Activated CD8-positive, alpha-beta T cell treated with anti-CD3 and anti-CD28 coated beads for 36 hours (primary cell): ENCODE measurements around the gene SRPRB. TPM values are rescaled to one million over a fixed set of nuclear protein-coding genes. Genes with fewer than 3 reads are reported as not detected.

ENCODE experiments used
- ATAC-seq: fragments of 200-7000 bp; cut with Tn5 transposase; one replicate; pipeline ENCODE4 v1.10.0; 2021; ENCODE audit warnings: mild to moderate bottlenecking, moderate library complexity
- CTCF ChIA-PET: fragments of 350-600 bp; sonication (Branson Sonifier 250); formaldehyde crosslinking; loops from one replicate; lab custom pipeline; 2021; ENCODE audit warnings: antibody characterized with exemption; lab: Charles Lee
- POLR2A ChIA-PET: fragments of 350-600 bp; sonication (Branson Sonifier 250); formaldehyde crosslinking; loops from one replicate; lab custom pipeline; 2021; ENCODE audit warnings: antibody characterized with exemption; lab: Charles Lee
- DNase-seq: peaks from one replicate; pipeline ENCODE4 v3.0.0-alpha.2; 2020
- H3K27ac Mint-ChIP-seq: one replicate; pipeline ENCODE4 v1.8.0; 2021; ENCODE audit warnings: mild to moderate bottlenecking, mixed read lengths
- H3K27me3 Mint-ChIP-seq: one replicate; pipeline ENCODE4 v1.8.0; 2021; ENCODE audit warnings: mixed read lengths
- H3K36me3 Mint-ChIP-seq: one replicate; pipeline ENCODE4 v1.8.0; 2021; ENCODE audit warnings: low read depth, mixed read lengths
- H3K4me1 Mint-ChIP-seq: one replicate; pipeline ENCODE4 v1.8.0; 2021; ENCODE audit warnings: low read depth, mixed read lengths
- H3K4me3 Mint-ChIP-seq: one replicate; pipeline ENCODE4 v1.8.0; 2021; ENCODE audit warnings: mild to moderate bottlenecking, moderate library complexity, mixed read lengths
- H3K9me3 Mint-ChIP-seq: one replicate; pipeline ENCODE4 v1.8.0; 2021; ENCODE audit warnings: mixed read lengths
- CTCF ChIP-seq: fragments of 200-600 bp; IDR thresholded peaks from one replicate; pipeline ENCODE4 v1.8.0; 2022; ENCODE audit warnings: antibody characterized with exemption, mild to moderate bottlenecking
- intact Hi-C: fragments of 100-400 bp; cut with micrococcal nuclease; formaldehyde crosslinking; loops from one replicate; pipeline ENCODE4 v1.10.0; 2022
- total RNA-seq, 2 experiments: library from RNA; stranded (reverse); gene quantifications; one replicate each; pipeline ENCODE4 v1.2.3, GENCODE V29; 2021

SRPRB gene
- total RNA-seq, 2 experiments from 2014 or later = 63.8 to 65.8 TPM

DNA sequence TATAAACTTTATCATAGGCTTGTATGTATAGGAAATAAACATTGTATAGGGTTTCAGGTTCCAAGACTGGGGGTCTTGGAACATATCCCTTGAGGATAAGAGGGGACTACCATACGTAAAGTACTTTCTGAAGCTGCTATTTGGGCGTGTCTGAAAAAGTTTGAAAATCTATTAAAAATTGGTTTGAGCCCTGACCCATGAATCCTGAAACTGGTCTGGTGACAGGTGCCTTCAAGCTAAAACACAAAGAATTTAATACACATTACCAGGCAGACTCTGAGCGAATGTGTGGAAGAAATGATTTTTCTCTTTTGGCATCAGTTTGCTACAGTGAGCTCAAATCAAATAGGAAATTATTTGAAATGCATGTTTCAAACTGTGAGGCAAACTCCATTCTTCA is 43.1 kb upstream of the SRPRB start:
- ChIA-PET POLR2A (no interaction called here), CTCF (no interaction called here)
- no peak for DNase-seq
- TF ChIP-seq CTCF = no peak
- Mint-ChIP-seq H3K4me3 (no peak overlapping the region), H3K27me3 (peaks cover 5% of the 10 kb centered on the region), H3K36me3 (no peaks in the 10 kb centered on the region), H3K27ac (no peak overlapping the region), H3K9me3 (no peaks in the 10 kb centered on the region), H3K4me1 (no peaks in the 10 kb centered on the region)
- ATAC-seq = no peak
- intact Hi-C loops = no loop called here

DNA sequence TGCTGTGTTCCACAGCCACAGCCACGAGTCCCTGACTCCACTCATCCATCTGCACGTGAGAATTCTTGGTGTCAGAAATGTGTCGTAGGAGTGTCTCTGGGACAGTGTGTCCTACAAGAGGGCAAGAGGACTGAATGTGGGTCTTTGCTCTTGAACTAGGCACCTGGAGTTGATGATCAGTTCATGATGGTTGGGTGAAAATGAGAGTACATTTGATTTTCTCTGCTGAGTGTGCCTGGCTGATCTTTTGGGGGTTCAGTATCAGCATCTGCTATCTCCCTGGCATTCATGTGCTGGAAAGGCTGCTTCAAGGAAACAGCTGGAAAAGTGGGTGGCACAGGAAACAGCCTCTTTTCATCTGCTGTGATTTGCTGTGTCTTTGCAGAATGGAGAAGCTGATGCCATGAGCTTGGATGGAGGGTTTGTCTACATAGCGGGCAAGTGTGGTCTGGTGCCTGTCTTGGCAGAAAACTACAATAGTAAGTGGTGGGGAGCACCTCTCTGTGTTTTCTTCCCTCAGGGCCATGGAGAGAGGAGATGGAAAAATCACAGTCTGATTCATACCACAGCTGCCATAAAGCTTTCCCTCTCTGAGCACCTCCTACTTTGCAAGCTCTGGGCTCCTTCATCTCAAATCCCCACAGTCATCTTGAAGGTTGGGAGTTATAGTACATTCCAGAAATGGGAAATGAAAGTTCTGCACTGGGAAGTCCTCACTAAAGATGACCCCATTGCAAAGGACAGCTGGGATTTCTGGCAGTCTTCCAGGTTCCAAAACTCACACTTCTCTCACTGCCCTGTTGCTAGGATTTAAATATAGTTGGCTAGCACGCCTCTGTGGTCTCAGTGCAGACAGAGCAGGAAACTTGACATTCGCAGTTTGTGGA is 41.6 kb upstream of the SRPRB start:
- Mint-ChIP-seq H3K9me3 (no peaks in the 10 kb centered on the region), H3K36me3 (no peaks in the 10 kb centered on the region), H3K27ac (no peak overlapping the region), H3K27me3 (peaks cover 3% of the 10 kb centered on the region), H3K4me3 (no peak overlapping the region), H3K4me1 (no peaks in the 10 kb centered on the region)
- DNase-seq = no peak
- CTCF ChIA-PET = no interaction called here
- POLR2A ChIA-PET = no interaction called here
- no peak for ATAC-seq
- no peak for TF ChIP-seq CTCF
- intact Hi-C loops = no loop called here

- DNase-seq (no peak), ATAC-seq (no peak)
- TF ChIP-seq CTCF = no peak
- CTCF ChIA-PET = no interaction called here
- no peaks in the 10 kb centered on the region for H3K4me1 Mint-ChIP-seq
- H3K27me3 Mint-ChIP-seq = peaks cover 1% of the 10 kb centered on the region
- H3K27ac Mint-ChIP-seq = no peak overlapping the region
- intact Hi-C loops = no loop called here
- H3K9me3 Mint-ChIP-seq = no peaks in the 10 kb centered on the region
- POLR2A ChIA-PET = interaction anchor here (0.7 kb wide), 1 partner anchor 420 kb away, joined by 3 read pairs; no protein-coding TSS in a partner anchor
- no peak overlapping the region for H3K4me3 Mint-ChIP-seq
- H3K36me3 Mint-ChIP-seq = no peaks in the 10 kb centered on the region
Measured at GRCh38 chr3:133765256-133765655, 40.4 kb upstream of the SRPRB start.

GRCh38 chr3:133767607-133768006 is 38.0 kb upstream of the SRPRB start:
- Mint-ChIP-seq H3K27ac (no peak overlapping the region), H3K36me3 (no peaks in the 10 kb centered on the region), H3K9me3 (no peaks in the 10 kb centered on the region), H3K4me3 (no peak overlapping the region), H3K27me3 (peaks cover 9% of the 10 kb centered on the region), H3K4me1 (no peaks in the 10 kb centered on the region)
- ChIA-PET POLR2A (no interaction called here), CTCF (no interaction called here)
- intact Hi-C loops = no loop called here
- ATAC-seq (no peak), DNase-seq (no peak)
- no peak for TF ChIP-seq CTCF

DNA sequence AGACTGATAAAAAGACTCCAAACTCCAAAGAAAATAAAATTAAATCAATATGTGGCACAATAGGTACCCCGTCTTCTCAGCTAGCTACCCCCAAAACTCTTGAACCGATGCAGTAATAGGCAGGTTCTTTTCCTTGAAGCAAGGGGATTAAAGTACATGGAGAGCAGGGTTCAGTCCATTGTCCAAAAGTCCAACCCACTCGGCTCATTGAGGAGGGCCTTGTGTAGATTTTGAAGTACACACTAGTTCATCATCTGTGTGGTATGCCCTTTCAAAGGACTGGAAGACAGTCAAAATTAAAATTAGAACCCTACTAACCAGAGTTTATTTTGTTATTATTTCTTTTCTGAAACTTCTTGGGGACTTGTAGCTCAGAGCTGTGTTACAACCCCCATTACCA is 36.1 kb upstream of the SRPRB start:
- no peaks in the 10 kb centered on the region for H3K9me3 Mint-ChIP-seq
- intact Hi-C loops = no loop called here
- no peak overlapping the region for H3K4me3 Mint-ChIP-seq
- H3K4me1 Mint-ChIP-seq = no peaks in the 10 kb centered on the region
- no peaks in the 10 kb centered on the region for H3K36me3 Mint-ChIP-seq
- peaks cover 13% of the 10 kb centered on the region for H3K27me3 Mint-ChIP-seq
- DNase-seq = no peak
- ChIA-PET CTCF (no interaction called here), POLR2A (no interaction called here)
- no peak for ATAC-seq
- TF ChIP-seq CTCF = no peak
- no peak overlapping the region for H3K27ac Mint-ChIP-seq
